ENCODE measurements around the gene THSD4.

DNA sequence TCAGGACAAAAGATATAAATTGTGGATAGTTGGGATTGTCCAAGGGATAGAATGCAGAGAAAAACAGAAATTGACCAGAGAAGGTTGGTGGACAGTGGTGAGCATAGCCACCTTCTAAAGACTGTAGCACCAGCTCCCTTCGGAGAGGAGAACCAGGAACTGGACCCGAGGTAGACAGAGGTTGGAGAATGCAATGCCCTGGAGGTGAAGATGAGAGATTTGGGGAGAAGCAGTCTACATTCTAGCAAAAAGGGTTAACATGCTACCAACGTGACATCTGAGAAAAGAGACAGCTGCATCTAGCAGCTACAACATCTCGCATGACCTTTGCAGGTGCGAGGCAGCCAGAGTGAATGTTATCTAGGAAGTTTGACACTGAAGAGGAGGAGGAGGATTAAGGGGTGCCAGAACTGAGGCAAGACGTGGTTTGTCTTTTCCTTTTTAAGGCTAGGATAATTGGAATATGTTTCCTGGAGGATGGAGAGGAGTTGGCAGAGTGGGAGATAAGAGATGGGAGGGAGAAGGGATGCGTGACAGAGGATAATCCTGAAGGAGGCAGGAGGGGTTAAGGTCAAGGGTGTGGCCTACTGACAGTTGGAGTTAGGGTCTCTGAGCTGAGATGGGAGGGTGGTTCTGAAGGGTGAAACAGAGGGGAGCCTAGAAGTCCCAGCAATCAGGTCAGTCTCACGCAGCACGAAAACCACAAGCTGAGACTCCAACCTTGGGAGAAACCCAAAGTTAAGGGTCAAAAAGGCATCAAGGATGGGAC lies 591.4 kb downstream of the THSD4 start:
- TF ChIP-seq POLR2AphosphoS5 (IDR thresholded peaks at IDR 0.05; ENCODE audit: low read depth) (no peak), REST (IDR thresholded peaks at IDR 0.05; ENCODE audit: insufficient replicate concordance, low read depth) (no peak)
- TF ChIP-seq, protein P1, sequence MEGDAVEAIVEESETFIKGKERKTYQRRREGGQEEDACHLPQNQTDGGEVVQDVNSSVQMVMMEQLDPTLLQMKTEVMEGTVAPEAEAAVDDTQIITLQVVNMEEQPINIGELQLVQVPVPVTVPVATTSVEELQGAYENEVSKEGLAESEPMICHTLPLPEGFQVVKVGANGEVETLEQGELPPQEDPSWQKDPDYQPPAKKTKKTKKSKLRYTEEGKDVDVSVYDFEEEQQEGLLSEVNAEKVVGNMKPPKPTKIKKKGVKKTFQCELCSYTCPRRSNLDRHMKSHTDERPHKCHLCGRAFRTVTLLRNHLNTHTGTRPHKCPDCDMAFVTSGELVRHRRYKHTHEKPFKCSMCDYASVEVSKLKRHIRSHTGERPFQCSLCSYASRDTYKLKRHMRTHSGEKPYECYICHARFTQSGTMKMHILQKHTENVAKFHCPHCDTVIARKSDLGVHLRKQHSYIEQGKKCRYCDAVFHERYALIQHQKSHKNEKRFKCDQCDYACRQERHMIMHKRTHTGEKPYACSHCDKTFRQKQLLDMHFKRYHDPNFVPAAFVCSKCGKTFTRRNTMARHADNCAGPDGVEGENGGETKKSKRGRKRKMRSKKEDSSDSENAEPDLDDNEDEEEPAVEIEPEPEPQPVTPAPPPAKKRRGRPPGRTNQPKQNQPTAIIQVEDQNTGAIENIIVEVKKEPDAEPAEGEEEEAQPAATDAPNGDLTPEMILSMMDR (IDR thresholded peaks at IDR 0.05; ENCODE audit: insufficient read depth, low read length) = no peak

Data from HL-60 (cell line).